PC-3 (cell line): ENCODE results near the gene SOX4. TPM values are rescaled to one million over a fixed set of nuclear protein-coding genes. Genes with fewer than 3 reads are reported as not detected.

ENCODE experiments used
- ATAC-seq: fragments of 200-7000 bp; cut with Tn5 transposase; 2 replicates; pipeline ENCODE4 v1.9.1; 2020; ENCODE audit warnings: mild to moderate bottlenecking, moderate library complexity
- BruUV-seq: library from RNA; stranded (reverse); fragments of 400-500 nt; replicated peaks from 2 replicates; lab custom pipeline; 2021; lab: Mats Ljungman, UMichigan
- CTCF ChIA-PET: fragments of 300-600 bp; sonication (Branson Sonifier 250); formaldehyde crosslinking; loops from one replicate; lab custom pipeline; 2022; ENCODE audit warnings: antibody characterized with exemption; lab: Charles Lee
- POLR2A ChIA-PET: fragments of 300-600 bp; sonication (Branson Sonifier 250); formaldehyde crosslinking; loops from one replicate; lab custom pipeline; 2022; ENCODE audit warnings: antibody characterized with exemption; ENCODE audit not compliant: unreplicated experiment; lab: Charles Lee
- DNase-seq: peaks from one replicate; pipeline ENCODE4 v3.0.0-alpha.2; 2015
- H2AFZ ChIP-seq: fragments of 300-600 bp; sonication (generic); 2 replicates; pipeline ENCODE4 v1.6.0; 2016; ENCODE audit warnings: antibody characterized with exemption, low read length
- H3F3A ChIP-seq: fragments of 300-600 bp; sonication (generic); one replicate; pipeline ENCODE4 v1.6.0; 2017; ENCODE audit warnings: antibody characterized with exemption, low read length, control low read depth, mild to moderate bottlenecking; ENCODE audit not compliant: unreplicated experiment
- H3K27ac ChIP-seq: fragments of 300-600 bp; sonication (generic); 2 replicates; pipeline ENCODE4 v1.5.1; 2016; ENCODE audit warnings: mild to moderate bottlenecking, low read length
- H3K27me3 ChIP-seq: fragments of 300-600 bp; sonication (generic); 2 replicates; pipeline ENCODE4 v1.6.1; 2016; ENCODE audit warnings: low read length, mixed read lengths
- H3K36me3 ChIP-seq: fragments of 300-600 bp; sonication (generic); 2 replicates; pipeline ENCODE4 v1.6.1; 2016; ENCODE audit warnings: low read depth, mixed run types, low read length, mixed read lengths
- H3K4me1 ChIP-seq: fragments of 300-600 bp; sonication (generic); 2 replicates; pipeline ENCODE4 v1.5.1; 2016; ENCODE audit warnings: low read length; ENCODE audit not compliant: insufficient read depth
- H3K4me2 ChIP-seq: fragments of 300-600 bp; sonication (generic); 2 replicates; pipeline ENCODE4 v1.6.0; 2016; ENCODE audit warnings: low read length
- H3K4me3 ChIP-seq: fragments of 300-600 bp; sonication (generic); 2 replicates; pipeline ENCODE4 v1.5.1; 2016; ENCODE audit warnings: mild to moderate bottlenecking, low read length, mixed read lengths
- H3K79me2 ChIP-seq: fragments of 300-600 bp; sonication (generic); 2 replicates; pipeline ENCODE4 v1.6.1; 2017; ENCODE audit warnings: low read length, mixed read lengths
- H3K9ac ChIP-seq: fragments of 300-600 bp; sonication (generic); 2 replicates; pipeline ENCODE4 v1.6.0; 2016; ENCODE audit warnings: mild to moderate bottlenecking, low read length
- H3K9me2 ChIP-seq: fragments of 300-600 bp; sonication (generic); replicated peaks from 2 replicates; pipeline ENCODE4 v1.6.1; 2016; ENCODE audit warnings: mixed run types, low read length, mixed read lengths
- H3K9me3 ChIP-seq: fragments of 300-600 bp; sonication (generic); 2 replicates; pipeline ENCODE4 v1.6.1; 2016; ENCODE audit warnings: low read length, mixed read lengths
- H4K20me1 ChIP-seq: fragments of 300-600 bp; sonication (generic); 2 replicates; pipeline ENCODE4 v1.6.1; 2016; ENCODE audit warnings: low read length, mixed read lengths
- CTCF ChIP-seq: fragments of 300-600 bp; sonication (generic); conservative IDR thresholded peaks from 2 replicates; pipeline ENCODE4 v1.5.1; 2017; ENCODE audit warnings: antibody characterized with exemption, low read depth, mild to moderate bottlenecking, low read length
- EZH2 ChIP-seq: fragments of 300-600 bp; sonication (generic); IDR thresholded peaks from one replicate; pipeline ENCODE4 v1.6.1; 2017; ENCODE audit warnings: antibody characterized with exemption, mild to moderate bottlenecking, low read length; ENCODE audit not compliant: unreplicated experiment
- EZH2phosphoT487 ChIP-seq: fragments of 300-600 bp; sonication (generic); IDR thresholded peaks from 2 replicates; pipeline ENCODE4 v1.6.1; 2018; ENCODE audit warnings: mild to moderate bottlenecking, antibody characterized with exemption, low read length, borderline replicate concordance
- intact Hi-C: fragments of 100-400 bp; cut with micrococcal nuclease; formaldehyde crosslinking; loops from 2 replicates; pipeline ENCODE4 v1.9.0; 2023
- total RNA-seq: library from RNA; depleted of rRNA; stranded (reverse); fragments of >200 nt; gene quantifications from 2 replicates; pipeline ENCODE4 v1.2.3, GENCODE V29; 2014

The SOX4 gene
- total RNA-seq, 1 experiment from 2014 or later: 46.1 TPM

DNA sequence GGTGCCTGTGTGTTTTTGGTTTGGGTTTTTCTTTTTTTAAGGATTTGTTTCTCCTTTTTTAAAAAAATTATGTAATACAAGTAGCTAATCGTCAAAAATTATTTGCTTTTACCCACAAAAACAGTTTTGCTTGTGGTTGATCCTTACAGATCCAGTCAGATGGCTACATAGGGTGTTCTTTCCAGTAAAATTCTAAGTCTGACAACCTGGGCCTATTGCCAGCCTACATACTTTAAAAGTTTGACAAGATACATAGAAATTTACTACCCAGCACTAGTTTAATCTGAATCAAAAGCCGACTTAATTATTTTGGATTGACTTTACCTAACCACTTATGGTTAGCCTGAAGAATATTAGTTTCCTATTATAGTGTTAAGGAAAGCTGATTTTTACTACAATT is 2.1 kb upstream of the SOX4 start:
- H3K4me1 ChIP-seq: peaks cover 27% of the 10 kb centered on the region
- no peaks in the 10 kb centered on the region for H3K9me3 ChIP-seq
- DNase-seq: peak; percentile 17
- no peak overlapping the region for H2AFZ ChIP-seq
- no peaks in the 10 kb centered on the region for H3K9me2 ChIP-seq
- peaks cover 39% of the 10 kb centered on the region for H3K79me2 ChIP-seq
- peaks cover 7% of the 10 kb centered on the region; the same call in 1 of the 2 replicates for H4K20me1 ChIP-seq
- no peak overlapping the region for H3K9ac ChIP-seq
- intact Hi-C loops: loop anchor here (5.0 to 10.0 kb wide), 7 partner anchors 553 to 1823 kb away; no protein-coding TSS in a partner anchor
- no peaks in the 10 kb centered on the region for H3F3A ChIP-seq
- no peak for ATAC-seq
- H3K27ac ChIP-seq: no peak overlapping the region
- TF ChIP-seq EZH2phosphoT487 (no peak), EZH2 (no peak), CTCF (no peak)
- BruUV-seq: no TSS peak
- H3K36me3 ChIP-seq: peaks cover 4% of the 10 kb centered on the region
- H3K4me3 ChIP-seq: no peak overlapping the region
- ChIA-PET POLR2A (no interaction called here), CTCF (no interaction called here)
- no peak overlapping the region for H3K4me2 ChIP-seq
- H3K27me3 ChIP-seq: no peaks in the 10 kb centered on the region

- no peaks in the 10 kb centered on the region for H3K9me3 ChIP-seq
- H3K27ac ChIP-seq: no peak overlapping the region
- TF ChIP-seq EZH2phosphoT487: no peak
- no peak for TF ChIP-seq CTCF
- TF ChIP-seq EZH2: no peak
- peak; percentile 4 for DNase-seq
- H2AFZ ChIP-seq: peak overlapping the region; percentile 39
- H3K4me1 ChIP-seq: peaks cover 21% of the 10 kb centered on the region
- peak overlapping the region; percentile 92 for H3K4me2 ChIP-seq
- H3K79me2 ChIP-seq: peaks cover 54% of the 10 kb centered on the region
- peak overlapping the region; percentile 99 for H3K4me3 ChIP-seq
- POLR2A ChIA-PET: interaction anchor here (0.5 to 0.9 kb wide), 14 partner anchors 11 to 1240 kb away, joined by 3 to 17 read pairs (median 4); no protein-coding TSS in a partner anchor
- H4K20me1 ChIP-seq: peaks cover 16% of the 10 kb centered on the region
- H3F3A ChIP-seq: no peaks in the 10 kb centered on the region
- peaks cover 12% of the 10 kb centered on the region for H3K36me3 ChIP-seq
- intact Hi-C loops: loop anchor here (5.0 to 10.0 kb wide), 7 partner anchors 552 to 1822 kb away; no protein-coding TSS in a partner anchor
- no peak for ATAC-seq
- no peaks in the 10 kb centered on the region for H3K9me2 ChIP-seq
- CTCF ChIA-PET: interaction anchor here (0.6 to 1.6 kb wide), 2 partner anchors 94 to 1029 kb away, joined by 3 to 10 read pairs; no protein-coding TSS in a partner anchor
- no peaks in the 10 kb centered on the region for H3K27me3 ChIP-seq
- H3K9ac ChIP-seq: no peak overlapping the region
- TSS peak; percentile 25 for BruUV-seq
Measured at GRCh38 chr6:21592953-21593352, 598 bp upstream of the SOX4 start.

- Histone ChIP-seq H3F3A (no peaks in the 10 kb centered on the region), H3K9me3 (no peaks in the 10 kb centered on the region), H2AFZ (peak overlapping the region; percentile 63), H3K36me3 (peaks cover 20% of the 10 kb centered on the region), H4K20me1 (peaks cover 26% of the 10 kb centered on the region), H3K4me2 (peak overlapping the region; percentile 92), H3K79me2 (peaks cover 64% of the 10 kb centered on the region), H3K9ac (peak overlapping the region; percentile 91), H3K4me3 (peak overlapping the region; percentile 99), H3K27ac (peak overlapping the region; percentile 69), H3K27me3 (no peaks in the 10 kb centered on the region), H3K4me1 (peaks cover 31% of the 10 kb centered on the region), H3K9me2 (no peaks in the 10 kb centered on the region)
- CTCF ChIA-PET: interaction anchor here (0.5 to 1.6 kb wide), 3 partner anchors 29 to 1278 kb away, joined by 6 to 12 read pairs (median 10); no protein-coding TSS in a partner anchor
- intact Hi-C loops: loop anchor here (5.0 to 10.0 kb wide), 7 partner anchors 551 to 1821 kb away; no protein-coding TSS in a partner anchor
- BruUV-seq: TSS peak; percentile 86
- no peak for TF ChIP-seq EZH2phosphoT487
- TF ChIP-seq EZH2: no peak
- TF ChIP-seq CTCF: no peak
- peak; percentile 13 for ATAC-seq
- POLR2A ChIA-PET: interaction anchor here (0.5 to 0.9 kb wide), 5 partner anchors 160 to 730 kb away, joined by 3 to 11 read pairs (median 6); no protein-coding TSS in a partner anchor
- DNase-seq: no peak
Measured at GRCh38 chr6:21593927-21594415, 420 bp downstream of the SOX4 start.
